CD4-positive, alpha-beta T cell treated with Interleukin-21 for 1 hour (primary cell): ENCODE results near the gene PAX3.
"Not testable (repeated sequence)": the region's sequence is repeated elsewhere in the genome, so short reads cannot be mapped to it uniquely, and the experiment has no call there.

Experiments used
- DNase-seq: peaks from one replicate; pipeline ENCODE4 v3.0.0-alpha.2; 2020

PAX3 gene

DNA sequence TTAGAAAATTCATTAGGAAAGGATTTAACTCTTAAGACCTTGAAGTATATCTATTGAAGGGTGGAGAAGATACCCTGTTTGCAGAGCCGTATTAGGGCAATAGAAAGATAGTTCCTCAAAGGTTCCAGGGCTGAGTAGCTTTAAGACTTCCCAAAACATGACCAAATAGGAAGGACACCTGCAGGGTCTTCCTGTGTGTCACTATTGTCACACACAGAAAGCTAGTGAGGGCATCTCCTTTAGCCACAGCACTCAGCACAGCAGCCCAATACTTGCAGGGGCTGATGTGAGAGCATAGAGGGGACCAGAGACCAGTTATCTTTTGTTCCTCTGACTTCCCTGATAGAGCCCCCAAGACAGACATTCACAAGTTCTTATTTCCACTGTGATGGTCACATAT lies 93.7 kb downstream of the PAX3 start:
- no peak for DNase-seq

- DNase-seq: no peak
These were observed 95.8 kb downstream of the PAX3 start for GRCh38 chr2:222203041-222203440.

GRCh38 chr2:222196159-222196558 lies 102.6 kb downstream of the PAX3 start:
- DNase-seq: no peak

- no peak for DNase-seq
These were observed 104.1 kb downstream of the PAX3 start for GRCh38 chr2:222194669-222195068.

DNA sequence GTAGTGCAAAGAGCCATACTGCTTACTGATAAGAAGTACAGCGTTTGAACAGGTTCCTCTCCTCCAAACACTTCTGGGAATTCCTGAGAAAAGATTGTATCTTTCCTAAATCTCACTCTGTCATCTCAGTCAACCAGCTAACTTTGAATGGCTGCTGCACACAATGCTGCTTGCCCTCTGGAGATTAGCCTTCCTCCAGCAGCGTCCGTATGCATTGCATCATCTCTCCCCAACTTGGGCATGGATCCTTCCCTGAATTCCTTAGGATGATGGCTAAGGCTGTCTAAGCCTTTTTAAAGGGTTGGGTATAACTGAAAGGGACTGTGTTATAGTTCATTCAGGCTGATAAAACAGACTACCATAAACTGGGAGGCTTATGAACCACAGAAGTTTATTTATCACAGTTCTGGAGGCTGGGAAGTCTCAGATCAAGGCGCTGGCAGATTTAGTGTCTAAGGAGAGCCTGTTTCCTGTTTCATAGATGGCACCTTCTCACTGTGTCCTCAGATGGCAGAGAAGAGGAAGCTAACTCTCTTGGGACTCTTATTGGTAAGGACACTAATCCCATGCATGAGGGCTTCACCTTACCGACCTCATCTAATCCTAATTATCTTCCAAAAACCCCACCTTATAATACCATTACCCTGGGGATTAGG lies 105.3 kb downstream of the PAX3 start:
- no peak for DNase-seq

- no peak for DNase-seq
These were observed 118.2 kb downstream of the PAX3 start for GRCh38 chr2:222180619-222181018.

- DNase-seq: no peak
These were observed 119.2 kb downstream of the PAX3 start for GRCh38 chr2:222179592-222179991.

DNA sequence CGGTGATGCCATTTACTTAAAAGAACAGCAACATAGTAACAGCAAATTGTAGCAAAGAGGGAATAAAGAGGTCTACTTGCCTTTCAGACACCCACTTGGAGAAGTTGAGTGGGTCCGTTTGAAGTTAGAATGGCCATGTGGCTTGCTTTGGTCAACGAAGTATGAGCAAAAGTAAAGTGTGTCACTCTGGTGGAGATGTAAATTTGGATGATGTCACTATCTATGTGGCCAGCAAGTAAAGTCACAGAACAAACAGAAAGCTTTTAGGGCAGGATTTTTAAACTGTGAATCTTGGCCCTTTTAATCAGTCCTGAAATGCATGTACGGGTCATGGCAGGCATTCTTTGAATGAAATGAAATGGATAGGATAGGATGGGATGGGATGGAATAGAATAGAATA lies 120.3 kb downstream of the PAX3 start:
- DNase-seq: no peak

DNA sequence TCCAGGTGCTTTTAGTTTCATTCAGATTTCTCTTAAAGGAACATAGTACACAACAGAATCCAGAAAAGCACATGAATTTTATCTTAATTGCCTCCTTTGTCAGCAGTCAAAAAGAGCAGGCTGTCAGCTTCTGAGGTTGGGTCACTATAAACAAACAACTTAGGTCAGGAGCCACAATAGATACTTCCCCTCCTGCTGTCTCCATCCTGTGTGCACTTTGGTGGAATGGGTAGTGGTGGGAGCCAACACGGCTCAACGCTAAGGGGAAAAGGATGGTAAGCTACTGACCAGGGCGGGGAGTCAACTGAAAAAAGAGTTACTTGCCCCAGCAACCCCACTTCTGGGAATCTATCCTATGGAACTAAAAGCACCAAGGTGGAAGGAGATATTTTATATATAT lies 121.9 kb downstream of the PAX3 start:
- no peak for DNase-seq

DNA sequence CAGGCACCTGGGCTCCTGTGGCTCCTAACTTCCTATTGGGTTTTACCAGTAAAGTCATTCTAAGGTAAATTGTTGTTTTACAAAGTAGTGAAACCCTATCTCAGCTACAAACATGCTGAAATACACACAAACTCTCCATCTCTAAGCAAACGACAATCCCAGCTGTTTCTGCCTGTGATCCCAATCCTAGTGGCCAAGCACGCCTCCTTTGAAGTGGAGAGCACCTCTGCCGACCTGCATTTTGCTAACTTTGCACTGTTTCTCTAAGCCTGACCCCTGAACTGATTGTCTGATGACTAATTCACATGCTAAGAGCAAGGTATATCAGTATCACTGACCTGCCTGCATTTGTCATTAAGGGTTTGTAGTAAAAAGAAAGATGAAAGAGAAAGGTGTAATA lies 124.3 kb downstream of the PAX3 start:
- DNase-seq: no peak

- DNase-seq: no peak
These were observed 129.5 kb downstream of the PAX3 start for GRCh38 chr2:222169346-222169745.

DNA sequence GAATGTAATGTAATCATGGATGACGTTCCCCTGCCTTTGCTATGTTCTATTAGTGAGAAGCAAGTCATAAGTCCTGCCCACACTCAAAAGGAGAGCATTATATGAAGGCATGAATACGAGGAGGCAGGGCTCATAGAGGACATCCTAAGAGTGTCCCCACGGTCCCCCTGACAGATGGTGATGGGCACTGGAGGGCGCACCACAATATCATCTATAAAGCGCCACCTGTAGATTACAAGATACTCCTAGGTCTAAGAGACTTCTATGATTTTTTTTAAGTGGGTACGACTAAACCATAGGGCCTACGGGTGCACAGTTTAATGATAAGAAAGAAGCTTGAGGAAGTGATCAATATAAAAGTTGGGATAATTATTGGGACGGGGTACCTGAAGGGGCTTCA lies 131.0 kb downstream of the PAX3 start:
- no peak for DNase-seq

DNA sequence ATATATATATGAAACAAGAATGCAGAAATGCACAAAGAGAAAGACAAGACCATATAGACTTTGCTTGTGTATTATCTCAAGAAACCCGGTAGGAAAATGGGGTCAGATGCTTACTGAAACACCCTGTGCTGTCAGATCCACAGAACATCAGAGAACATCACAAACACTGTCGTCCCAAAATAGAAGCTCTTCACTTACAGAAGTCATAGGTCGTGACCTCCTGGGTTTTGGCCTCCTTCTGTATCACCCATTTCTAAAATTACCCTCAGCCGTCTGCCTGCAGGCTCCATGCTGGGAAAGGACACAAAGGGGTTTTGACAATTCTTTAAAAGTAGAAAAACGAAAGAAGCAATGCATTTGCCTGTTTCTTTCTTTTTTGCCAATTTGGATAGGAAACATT lies 137.9 kb downstream of the PAX3 start:
- DNase-seq: no peak

- DNase-seq: no peak
These were observed 138.7 kb downstream of the PAX3 start for GRCh38 chr2:222160125-222160524.

DNA sequence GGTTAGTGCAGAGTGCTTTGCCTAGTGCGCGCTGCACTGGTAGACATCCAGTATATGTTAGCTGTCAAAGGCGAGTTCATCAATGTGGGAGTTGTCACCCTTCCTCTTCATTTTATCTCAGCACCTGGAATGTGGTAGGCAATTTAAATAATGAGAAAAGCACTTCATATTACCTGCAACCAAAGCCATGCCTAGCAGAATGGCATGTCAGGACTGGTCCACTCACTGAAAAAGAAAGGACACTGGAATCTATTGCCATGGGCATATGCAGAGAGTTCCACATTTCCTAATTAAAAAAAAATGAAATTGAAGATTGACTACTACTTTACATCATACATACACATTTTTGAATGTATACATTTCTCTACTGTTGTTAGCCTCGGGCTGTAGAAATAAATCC lies 139.6 kb downstream of the PAX3 start:
- no peak for DNase-seq

GRCh38 chr2:222155003-222155664 lies 143.7 kb downstream of the PAX3 start:
- DNase-seq: not testable (repeated sequence)
